HCEC 1CT (cell line): ENCODE measurements around the gene EPPIN.
A peak's percentile ranks its signal among the peaks of the same experiment; 100 is the strongest.
"Not testable (repeated sequence)": the region's sequence is repeated elsewhere in the genome, so short reads cannot be mapped to it uniquely, and the experiment has no call there.

Experiments
- DNase-seq: peaks from one replicate; pipeline ENCODE4 v3.0.0-alpha.2; 2017

Gene EPPIN

GRCh38 chr20:45547206-45547770 lies at the start of gene EPPIN:
Gene EPPIN, minus strand, starts transcription at chr20:45547401. Its CDS starts 44 bp downstream, at chr20:45547357.
- DNase-seq: no peak

- DNase-seq: no peak
These were observed 48.0 kb upstream of the EPPIN start for GRCh38 chr20:45595235-45595634.

- DNase-seq: no peak
These were observed 46.3 kb upstream of the EPPIN start for GRCh38 chr20:45593498-45593897.

- peak; percentile 66 for DNase-seq
These were observed 45.5 kb upstream of the EPPIN start for GRCh38 chr20:45592574-45593189.

GRCh38 chr20:45589725-45590124 lies 42.5 kb upstream of the EPPIN start:
- no peak for DNase-seq

GRCh38 chr20:45588800-45589199 lies 41.6 kb upstream of the EPPIN start:
- DNase-seq: peak; percentile 4

GRCh38 chr20:45585986-45586385 lies 38.8 kb upstream of the EPPIN start:
- DNase-seq: peak; percentile 4

GRCh38 chr20:45584294-45584693 lies 37.1 kb upstream of the EPPIN start:
- not testable (repeated sequence) for DNase-seq

GRCh38 chr20:45583502-45583901 lies 36.3 kb upstream of the EPPIN start:
- no peak for DNase-seq

- no peak for DNase-seq
These were observed 34.5 kb upstream of the EPPIN start for GRCh38 chr20:45581702-45582101.

- DNase-seq: no peak
These were observed 32.0 kb upstream of the EPPIN start, which contains the start of gene WFDC8 for GRCh38 chr20:45579184-45579583. Gene WFDC8, minus strand, starts transcription at chr20:45579284. Its CDS starts 37 bp downstream, at chr20:45579247.

- no peak for DNase-seq
These were observed 31.0 kb upstream of the EPPIN start for GRCh38 chr20:45578231-45578630.

GRCh38 chr20:45576995-45577394 lies 29.8 kb upstream of the EPPIN start:
- no peak for DNase-seq

- no peak for DNase-seq
These were observed 28.7 kb upstream of the EPPIN start for GRCh38 chr20:45575931-45576330.

GRCh38 chr20:45569650-45570049 lies 22.4 kb upstream of the EPPIN start:
- not testable (repeated sequence) for DNase-seq

- no peak for DNase-seq
These were observed 17.6 kb upstream of the EPPIN start for GRCh38 chr20:45564760-45565276.

- DNase-seq: no peak
These were observed 8.0 kb upstream of the EPPIN start for GRCh38 chr20:45555198-45555597.

- DNase-seq: no peak
These were observed 5.3 kb upstream of the EPPIN start for GRCh38 chr20:45552456-45552855.

GRCh38 chr20:45550765-45551164 lies 3.6 kb upstream of the EPPIN start:
- no peak for DNase-seq

GRCh38 chr20:45548410-45548809 lies 1.2 kb upstream of the EPPIN start:
- no peak for DNase-seq

GRCh38 chr20:45545754-45546453 lies 1.3 kb downstream of the EPPIN start:
- DNase-seq: peak; percentile 37

- DNase-seq: no peak
These were observed 1.9 kb downstream of the EPPIN start for GRCh38 chr20:45545351-45545750.

- no peak for DNase-seq
These were observed 7.8 kb downstream of the EPPIN start, which contains the start of gene WFDC6 for GRCh38 chr20:45539382-45539781. Gene WFDC6, minus strand, starts transcription at chr20:45539482. Its CDS starts 75 bp downstream, at chr20:45539407.
